Fibroblast of lung (primary cell): ENCODE results near the gene SCGB2B2. TPM values are rescaled to one million over a fixed set of nuclear protein-coding genes. Genes with fewer than 3 reads are reported as not detected.
A peak's percentile ranks its signal among the peaks of the same experiment; 100 is the strongest.

Experiments
- DNase-seq, 2 donors: peaks; one replicate each; pipeline versions ENCODE4 v3.0.0 to v3.0.0-alpha.2; 2010; ENCODE audit warnings: low read depth in 2 of 2
- H2AFZ ChIP-seq: 2 replicates; pipeline ENCODE4 v1.5.1; 2012; ENCODE audit warnings: low read length, control low read depth, inconsistent platforms
- H3K27ac ChIP-seq: 2 replicates; pipeline ENCODE4 v1.5.1; 2011; ENCODE audit warnings: low read length, control low read depth; ENCODE audit not compliant: insufficient read depth
- H3K27me3 ChIP-seq: 2 replicates; pipeline ENCODE4 v1.5.1; 2011; ENCODE audit warnings: mild to moderate bottlenecking, low read length; ENCODE audit not compliant: control insufficient read depth, insufficient read depth
- H3K36me3 ChIP-seq: 2 replicates; pipeline ENCODE4 v1.5.1; 2011; ENCODE audit warnings: low read length; ENCODE audit not compliant: control insufficient read depth, insufficient read depth
- H3K4me1 ChIP-seq: 2 replicates; pipeline ENCODE4 v1.5.1; 2011; ENCODE audit warnings: low read length; ENCODE audit not compliant: control insufficient read depth, insufficient read depth; ENCODE audit errors: extremely low read depth
- H3K4me2 ChIP-seq: 2 replicates; pipeline ENCODE4 v1.5.1; 2011; ENCODE audit warnings: low read length, control low read depth; ENCODE audit not compliant: insufficient read depth; ENCODE audit errors: extremely low read depth
- H3K4me3 ChIP-seq, 4 experiments: fragments of 200-600 bp in 1 of 4; sonication (generic) in 1 of 4; replicated peaks in 1 of 4; 2 replicates each; pipeline ENCODE4 v1.5.1; 2011 to 2016; ENCODE audit warnings: low read length in 4 of 4, low read depth in 3 of 4, mild to moderate bottlenecking in 3 of 4, control low read depth in 2 of 4, inconsistent platforms in 1 of 4, mixed read lengths in 1 of 4; ENCODE audit not compliant: insufficient read depth in 1 of 4; ENCODE audit errors: control extremely low read depth in 1 of 4
- H3K79me2 ChIP-seq: 2 replicates; pipeline ENCODE4 v1.5.1; 2012; ENCODE audit warnings: mild to moderate bottlenecking, low read length, inconsistent platforms; ENCODE audit not compliant: control insufficient read depth, insufficient read depth
- H3K9ac ChIP-seq: 2 replicates; pipeline ENCODE4 v1.5.1; 2011; ENCODE audit warnings: mild to moderate bottlenecking, low read length, control low read depth; ENCODE audit not compliant: insufficient read depth
- H3K9me3 ChIP-seq: 2 replicates; pipeline ENCODE4 v1.5.1; 2012; ENCODE audit warnings: low read depth, low read length; ENCODE audit not compliant: control insufficient read depth, insufficient read depth
- H4K20me1 ChIP-seq: 2 replicates; pipeline ENCODE4 v1.5.1; 2011; ENCODE audit warnings: low read length; ENCODE audit not compliant: control insufficient read depth, insufficient read depth; ENCODE audit errors: extremely low read depth
- CTCF ChIP-seq, 2 donors: IDR thresholded peaks in 1 of 2; conservative IDR thresholded peaks in 1 of 2; 1 replicate in 1 of 2; 2 replicates in 1 of 2; pipeline ENCODE4 v1.5.1; 2011 to 2012; ENCODE audit warnings: low read length in 2 of 2, control low read depth in 1 of 2, inconsistent platforms in 1 of 2, low read depth in 1 of 2, mild to moderate bottlenecking in 1 of 2
- EZH2 ChIP-seq: IDR thresholded peaks from 2 replicates; pipeline ENCODE4 v1.5.1; 2012; ENCODE audit warnings: low read length, control low read depth, mild to moderate bottlenecking; ENCODE audit errors: missing control alignments
- polyA minus RNA-seq: library from RNA; depleted of rRNA, polyadenylated mRNA; stranded (reverse); fragments of >200 nt; gene quantifications from 2 replicates; pipeline ENCODE4 v1.2.3, GENCODE V29; 2011; ENCODE audit warnings: low replicate concordance
- polyA plus RNA-seq, 2 donors: library from polyadenylated mRNA; depleted of rRNA in 1 of 2; stranded (reverse) in 1 of 2; unstranded in 1 of 2; fragments of >200 nt; gene quantifications; 2 replicates each; pipeline ENCODE4 v1.2.1, GENCODE V29; 2011 to 2012; ENCODE audit warnings: missing spikeins in 1 of 2
- total RNA-seq: library from RNA; depleted of rRNA; stranded (reverse); fragments of >200 nt; gene quantifications from 2 replicates; pipeline ENCODE4 v1.2.1, GENCODE V29; 2014

The SCGB2B2 gene, protein sequence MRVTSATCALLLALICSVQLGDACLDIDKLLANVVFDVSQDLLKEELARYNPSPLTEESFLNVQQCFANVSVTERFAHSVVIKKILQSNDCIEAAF
- total RNA-seq (0.50 TPM in 1 of 2 replicates, not detected in the other), polyA plus RNA-seq (not detected in 2 replicates), polyA minus RNA-seq (1.0 TPM in 1 of 2 replicates, not detected in the other)
- not detected in 2 replicates for polyA plus RNA-seq (2012)

DNA sequence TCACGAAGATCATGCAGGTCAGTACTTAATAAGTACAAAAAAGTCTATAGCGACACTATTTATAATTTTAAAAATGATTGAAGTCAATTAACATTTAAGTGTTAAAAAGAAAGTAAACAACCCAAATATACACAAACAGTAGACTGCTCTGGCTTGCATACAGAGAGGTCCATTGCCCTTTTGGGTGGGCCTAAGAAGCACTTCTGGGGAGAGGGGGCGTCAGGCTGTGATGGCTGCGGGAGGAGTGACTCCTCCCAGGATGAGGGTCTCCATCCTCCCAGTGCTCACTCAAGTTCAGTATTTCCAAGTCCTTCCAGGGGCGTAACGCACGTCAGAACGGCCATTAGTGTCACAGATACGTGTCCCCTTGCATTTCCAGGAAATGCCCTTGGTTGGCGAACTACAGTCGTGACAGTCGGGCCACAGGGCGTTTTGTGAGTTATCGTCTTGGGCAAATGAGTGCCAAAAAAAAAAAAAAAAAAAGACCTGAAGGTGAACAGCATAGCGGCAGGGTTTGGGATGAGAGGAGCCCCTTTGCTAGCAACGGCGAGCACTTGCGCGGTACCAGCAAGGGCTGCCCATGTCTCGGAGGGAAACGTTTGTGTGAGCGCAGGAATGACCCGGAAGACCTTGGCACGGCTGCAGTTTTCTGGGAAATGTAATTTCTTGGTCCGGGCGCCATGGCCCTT, at the start of gene SCGB2B2:
SCGB2B2 (minus strand) TSS at position 463 of the 689 bp plus-strand sequence. CDS start 82,596 bp downstream, outside the sequence.
- H3K4me1 ChIP-seq, result peaks cover 2% of the 10 kb centered on the region
- peak within 1 kb of the TSS; percentile 87 for H2AFZ ChIP-seq
- H3K79me2 ChIP-seq, result no peaks in the 10 kb centered on the region
- H3K9ac ChIP-seq, result peak within 1 kb of the TSS; percentile 99
- no peak for TF ChIP-seq EZH2
- TF ChIP-seq CTCF (conservative IDR thresholded peaks at IDR 0.05 in 1 of 2, IDR thresholded peaks at IDR 0.05 in 1 of 2; ENCODE audit: low read depth in 1 of 2, low read length in 2 of 2), result no peak
- H3K36me3 ChIP-seq, result peaks cover 4% of the 10 kb centered on the region
- H3K4me3 ChIP-seq, result peak within 1 kb of the TSS; percentile 59 to 80 (median 62)
- no peak for DNase-seq
- no peaks in the 10 kb centered on the region for H4K20me1 ChIP-seq
- H3K27me3 ChIP-seq, result no peaks in the 10 kb centered on the region
- H3K4me2 ChIP-seq, result peak within 1 kb of the TSS; percentile 90
- peak within 1 kb of the TSS; percentile 98 for H3K27ac ChIP-seq
- H3K9me3 ChIP-seq, result no peaks in the 10 kb centered on the region

DNA sequence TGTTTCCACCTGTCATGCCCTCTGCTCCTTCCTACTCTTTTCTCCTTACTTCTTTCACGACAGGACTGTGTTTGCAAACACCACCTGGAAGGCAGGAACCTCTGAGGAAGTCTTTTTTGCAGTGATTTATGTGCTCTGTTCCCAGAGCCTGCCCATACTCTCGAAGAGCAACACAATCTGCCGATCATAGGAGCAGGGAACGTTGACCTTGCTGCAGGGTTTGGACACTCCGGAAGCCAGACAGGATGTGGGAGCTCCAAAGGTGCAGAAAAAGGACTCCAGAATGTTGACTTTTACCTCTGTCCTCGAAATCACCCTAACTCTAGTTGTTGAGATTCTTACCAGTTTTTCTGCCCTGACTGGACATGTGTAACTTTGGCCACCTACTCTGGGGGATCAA, 48.4 kb upstream of the SCGB2B2 start:
- TF ChIP-seq EZH2 (no peak), CTCF (conservative IDR thresholded peaks at IDR 0.05 in 1 of 2, IDR thresholded peaks at IDR 0.05 in 1 of 2; ENCODE audit: low read depth in 1 of 2, low read length in 2 of 2) (no peak)
- no peak for DNase-seq
- Histone ChIP-seq H3K79me2 (no peaks in the 10 kb centered on the region), H3K4me3 (no peak overlapping the region), H4K20me1 (no peaks in the 10 kb centered on the region), H3K9ac (no peak overlapping the region), H3K36me3 (no peaks in the 10 kb centered on the region), H3K4me2 (no peak overlapping the region), H2AFZ (no peak overlapping the region), H3K4me1 (no peaks in the 10 kb centered on the region), H3K27ac (no peak overlapping the region), H3K9me3 (no peaks in the 10 kb centered on the region), H3K27me3 (no peaks in the 10 kb centered on the region)

DNA sequence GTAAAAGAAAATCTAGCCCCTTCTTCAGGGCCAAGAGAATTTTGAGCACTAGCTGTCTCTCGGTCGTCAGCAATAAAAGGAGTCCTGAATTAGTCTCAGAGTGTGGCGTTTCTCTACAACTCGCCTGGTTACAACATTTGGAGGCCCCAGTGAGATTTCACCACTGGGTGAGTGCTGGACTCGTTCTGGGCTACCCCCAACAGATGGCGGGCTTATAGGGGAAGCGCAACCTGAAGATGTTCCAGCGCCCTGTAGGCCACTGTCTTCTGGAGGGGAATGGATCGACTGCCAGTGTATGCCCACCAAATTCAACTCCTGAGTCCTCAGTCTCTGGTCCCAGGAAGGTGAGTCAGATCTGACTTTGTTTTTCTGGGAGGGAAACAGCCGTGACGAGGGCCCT, 45.4 kb upstream of the SCGB2B2 start:
- H2AFZ ChIP-seq, result no peak overlapping the region
- H3K79me2 ChIP-seq, result no peaks in the 10 kb centered on the region
- TF ChIP-seq CTCF (conservative IDR thresholded peaks at IDR 0.05 in 1 of 2, IDR thresholded peaks at IDR 0.05 in 1 of 2; ENCODE audit: low read depth in 1 of 2, low read length in 2 of 2) (no peak), EZH2 (no peak)
- DNase-seq, result no peak
- H3K27ac ChIP-seq, result no peak overlapping the region
- H3K9me3 ChIP-seq, result no peaks in the 10 kb centered on the region
- no peaks in the 10 kb centered on the region for H4K20me1 ChIP-seq
- no peak overlapping the region for H3K4me3 ChIP-seq
- no peaks in the 10 kb centered on the region for H3K36me3 ChIP-seq
- H3K4me1 ChIP-seq, result no peaks in the 10 kb centered on the region
- no peak overlapping the region for H3K4me2 ChIP-seq
- no peaks in the 10 kb centered on the region for H3K27me3 ChIP-seq
- no peak overlapping the region for H3K9ac ChIP-seq
